ENCODE measurements around the gene PRTG.
"Not testable (repeated sequence)": the region's sequence is repeated elsewhere in the genome, so short reads cannot be mapped to it uniquely, and the experiment has no call there.

The PRTG gene

GRCh38 chr15:55615445-55615844 is 127.5 kb downstream of the PRTG start:
- H3K4me3 Mint-ChIP-seq = no peak overlapping the region
- DNase-seq (ENCODE audit: low spot score in 2 of 2) = no peak
- H3K27me3 Mint-ChIP-seq = peaks cover 10% of the 10 kb centered on the region
- H3K27ac Mint-ChIP-seq = no peak overlapping the region
- H3K4me1 Mint-ChIP-seq = no peaks in the 10 kb centered on the region
- H3K36me3 Mint-ChIP-seq = no peaks in the 10 kb centered on the region
- peaks cover 2% of the 10 kb centered on the region for H3K9me3 Mint-ChIP-seq
- no peak for ATAC-seq (ENCODE audit: low read depth)

- Mint-ChIP-seq H3K4me1 (no peaks in the 10 kb centered on the region), H3K4me3 (no peak overlapping the region), H3K9me3 (peaks cover 3% of the 10 kb centered on the region)
These were observed 129.2 kb downstream of the PRTG start for GRCh38 chr15:55613727-55614126.

GRCh38 chr15:55606214-55606613 is 136.7 kb downstream of the PRTG start:
- DNase-seq (ENCODE audit: low spot score in 2 of 2) = no peak
- Mint-ChIP-seq H3K36me3 (no peaks in the 10 kb centered on the region), H3K4me1 (no peaks in the 10 kb centered on the region), H3K9me3 (peaks cover 8% of the 10 kb centered on the region), H3K4me3 (no peak overlapping the region), H3K27ac (no peak overlapping the region), H3K27me3 (peaks cover 2% of the 10 kb centered on the region)
- ATAC-seq (ENCODE audit: low read depth) = no peak

More at GRCh38 chr15:55613727-55614126, 129.2 kb downstream of the PRTG start:
- ATAC-seq (ENCODE audit: low read depth) = no peak
- H3K27me3 Mint-ChIP-seq = peaks cover 10% of the 10 kb centered on the region
- no peak overlapping the region for H3K27ac Mint-ChIP-seq
- no peak for DNase-seq (ENCODE audit: low spot score in 2 of 2)
- H3K36me3 Mint-ChIP-seq = no peaks in the 10 kb centered on the region

- no peaks in the 10 kb centered on the region for H3K9me3 Mint-ChIP-seq
- peaks cover 2% of the 10 kb centered on the region for H3K4me1 Mint-ChIP-seq
- ATAC-seq (ENCODE audit: low read depth) (no peak), DNase-seq (ENCODE audit: low spot score in 2 of 2) (no peak)
- H3K27ac Mint-ChIP-seq = no peak overlapping the region
- H3K4me3 Mint-ChIP-seq = no peak overlapping the region
- no peaks in the 10 kb centered on the region for H3K36me3 Mint-ChIP-seq
- peaks cover 5% of the 10 kb centered on the region for H3K27me3 Mint-ChIP-seq
These were observed 141.6 kb downstream of the PRTG start for GRCh38 chr15:55601374-55601773.

- Mint-ChIP-seq H3K36me3 (no peaks in the 10 kb centered on the region), H3K27ac (no peak overlapping the region), H3K4me1 (peaks cover 2% of the 10 kb centered on the region), H3K4me3 (no peak overlapping the region), H3K9me3 (no peaks in the 10 kb centered on the region), H3K27me3 (peaks cover 7% of the 10 kb centered on the region)
- ATAC-seq (ENCODE audit: low read depth) (no peak), DNase-seq (ENCODE audit: low spot score in 2 of 2) (no peak)
These were observed 143.5 kb downstream of the PRTG start for GRCh38 chr15:55599439-55599838.

GRCh38 chr15:55593019-55593418 is 149.9 kb downstream of the PRTG start:
- not testable (repeated sequence) for H3K4me1 Mint-ChIP-seq; H3K9me3 Mint-ChIP-seq; H3K4me3 Mint-ChIP-seq; H3K36me3 Mint-ChIP-seq; H3K27ac Mint-ChIP-seq; ATAC-seq (ENCODE audit: low read depth); DNase-seq (ENCODE audit: low spot score in 2 of 2)
- peaks cover 10% of the 10 kb centered on the region for H3K27me3 Mint-ChIP-seq

- H3K36me3 Mint-ChIP-seq = no peaks in the 10 kb centered on the region
- H3K27me3 Mint-ChIP-seq = peaks cover 7% of the 10 kb centered on the region
- no peak for ATAC-seq (ENCODE audit: low read depth)
These were observed 152.2 kb downstream of the PRTG start for GRCh38 chr15:55590788-55591187.

GRCh38 chr15:55589287-55589686 is 153.7 kb downstream of the PRTG start:
- no peaks in the 10 kb centered on the region for H3K36me3 Mint-ChIP-seq
- peaks cover 10% of the 10 kb centered on the region for H3K27me3 Mint-ChIP-seq
- H3K4me1 Mint-ChIP-seq = no peaks in the 10 kb centered on the region
- no peaks in the 10 kb centered on the region for H3K9me3 Mint-ChIP-seq
- DNase-seq (ENCODE audit: low spot score in 2 of 2) = no peak
- peak overlapping the region; percentile 76 for H3K4me3 Mint-ChIP-seq
- no peak for ATAC-seq (ENCODE audit: low read depth)
- H3K27ac Mint-ChIP-seq = no peak overlapping the region

More at GRCh38 chr15:55590788-55591187, 152.2 kb downstream of the PRTG start:
- H3K4me1 Mint-ChIP-seq = no peaks in the 10 kb centered on the region
- no peak overlapping the region for H3K4me3 Mint-ChIP-seq
- no peak overlapping the region for H3K27ac Mint-ChIP-seq
- DNase-seq (ENCODE audit: low spot score in 2 of 2) = no peak
- H3K9me3 Mint-ChIP-seq = no peaks in the 10 kb centered on the region

GRCh38 chr15:55588815-55589115 is 154.2 kb downstream of the PRTG start:
- peak overlapping the region; percentile 76 for H3K4me3 Mint-ChIP-seq
- ATAC-seq (ENCODE audit: low read depth) = no peak
- H3K9me3 Mint-ChIP-seq = no peaks in the 10 kb centered on the region
- no peaks in the 10 kb centered on the region for H3K36me3 Mint-ChIP-seq
- H3K27me3 Mint-ChIP-seq = peaks cover 11% of the 10 kb centered on the region
- DNase-seq (ENCODE audit: low spot score in 2 of 2) = peak in 1 of 2 donors; percentile 14
- no peak overlapping the region for H3K27ac Mint-ChIP-seq
- no peaks in the 10 kb centered on the region for H3K4me1 Mint-ChIP-seq

- Mint-ChIP-seq H3K9me3 (no peaks in the 10 kb centered on the region), H3K4me3 (peak within 1 kb of the TSS; percentile 76), H3K27me3 (peaks cover 10% of the 10 kb centered on the region), H3K27ac (no peak within 1 kb of the TSS), H3K4me1 (no peaks in the 10 kb centered on the region), H3K36me3 (no peaks in the 10 kb centered on the region)
- peak; percentile 66 for ATAC-seq (ENCODE audit: low read depth)
- peak; percentile 15 to 26 for DNase-seq (ENCODE audit: low spot score in 2 of 2)
These were observed 154.7 kb downstream of the PRTG start, which contains the start of gene PYGO1 for GRCh38 chr15:55588070-55588814. PYGO1 (minus strand) TSS chr15:55588345; CDS start chr15:55587883, 462 bp downstream.

GRCh38 chr15:55587321-55588069 is 155.5 kb downstream of the PRTG start:
- DNase-seq (ENCODE audit: low spot score in 2 of 2) (peak; percentile 4 to 21), ATAC-seq (ENCODE audit: low read depth) (peak; percentile 52)
- Mint-ChIP-seq H3K4me1 (no peaks in the 10 kb centered on the region), H3K9me3 (no peaks in the 10 kb centered on the region), H3K27ac (no peak overlapping the region), H3K27me3 (peaks cover 14% of the 10 kb centered on the region), H3K36me3 (no peaks in the 10 kb centered on the region), H3K4me3 (peak overlapping the region; percentile 65)

- Mint-ChIP-seq H3K27me3 (peaks cover 16% of the 10 kb centered on the region), H3K9me3 (no peaks in the 10 kb centered on the region), H3K4me1 (no peaks in the 10 kb centered on the region), H3K4me3 (no peak overlapping the region), H3K36me3 (no peaks in the 10 kb centered on the region), H3K27ac (no peak overlapping the region)
- ATAC-seq (ENCODE audit: low read depth) (no peak), DNase-seq (ENCODE audit: low spot score in 2 of 2) (no peak)
These were observed 156.1 kb downstream of the PRTG start for GRCh38 chr15:55586808-55587207.

- DNase-seq (ENCODE audit: low spot score in 2 of 2) (no peak), ATAC-seq (ENCODE audit: low read depth) (no peak)
- Mint-ChIP-seq H3K9me3 (no peaks in the 10 kb centered on the region), H3K4me1 (no peaks in the 10 kb centered on the region), H3K36me3 (no peaks in the 10 kb centered on the region), H3K4me3 (no peak overlapping the region), H3K27ac (no peak overlapping the region), H3K27me3 (peaks cover 12% of the 10 kb centered on the region)
These were observed 166.0 kb downstream of the PRTG start for GRCh38 chr15:55576943-55577342.

GRCh38 chr15:55574096-55574495 is 168.9 kb downstream of the PRTG start:
- Mint-ChIP-seq H3K27ac (no peak overlapping the region), H3K36me3 (peaks cover 2% of the 10 kb centered on the region), H3K27me3 (peaks cover 13% of the 10 kb centered on the region), H3K4me3 (no peak overlapping the region), H3K9me3 (peaks cover 2% of the 10 kb centered on the region), H3K4me1 (no peaks in the 10 kb centered on the region)
- DNase-seq (ENCODE audit: low spot score in 2 of 2) (no peak), ATAC-seq (ENCODE audit: low read depth) (no peak)
